Right lobe of liver (tissue), 4 donors: ENCODE measurements around the gene ELAVL4.

Experiments
- POLR2A ChIP-seq: fragments of 450-650 bp; IDR thresholded peaks from one replicate; pipeline ENCODE4 v1.6.1; 2017; ENCODE audit warnings: antibody characterized with exemption, mild to moderate bottlenecking
- TF ChIP-seq, protein P1 (sequence below), 4 donors: fragments of 200-600 bp in 3 of 4; fragments of 450-650 bp in 1 of 4; IDR thresholded peaks; one replicate each; pipeline versions ENCODE4 v1.5.1 to v1.8.0; 2016 to 2022; ENCODE audit warnings: antibody characterized with exemption in 4 of 4, mild to moderate bottlenecking in 2 of 4
- donor health status: DM: no; HTN: no; CAD: no.
- donor health status: DM: no; HTN: no; CAD: no.
- donor health status: DM: no; HTN: yes; CAD: no.

DNA sequence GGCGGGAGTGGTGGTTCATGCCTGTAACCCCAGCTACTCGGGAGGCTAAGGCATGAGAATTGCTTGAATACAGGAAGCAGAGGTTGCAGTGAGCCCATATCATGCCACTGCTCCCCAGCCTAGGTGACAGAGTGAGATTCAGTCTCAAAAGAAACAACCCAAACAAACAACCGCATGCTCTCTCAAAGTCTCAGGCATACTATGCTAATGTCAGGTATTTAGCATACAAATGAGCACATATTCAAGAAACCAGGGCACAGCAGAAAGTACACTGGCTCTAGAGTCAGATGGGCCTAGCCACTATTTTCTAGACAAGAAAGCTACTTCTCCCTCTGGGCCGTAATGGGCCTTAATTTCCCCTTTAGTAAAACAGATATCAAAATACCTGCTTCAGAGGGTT lies 55.0 kb downstream of the ELAVL4 start:
- TF ChIP-seq, protein P1, sequence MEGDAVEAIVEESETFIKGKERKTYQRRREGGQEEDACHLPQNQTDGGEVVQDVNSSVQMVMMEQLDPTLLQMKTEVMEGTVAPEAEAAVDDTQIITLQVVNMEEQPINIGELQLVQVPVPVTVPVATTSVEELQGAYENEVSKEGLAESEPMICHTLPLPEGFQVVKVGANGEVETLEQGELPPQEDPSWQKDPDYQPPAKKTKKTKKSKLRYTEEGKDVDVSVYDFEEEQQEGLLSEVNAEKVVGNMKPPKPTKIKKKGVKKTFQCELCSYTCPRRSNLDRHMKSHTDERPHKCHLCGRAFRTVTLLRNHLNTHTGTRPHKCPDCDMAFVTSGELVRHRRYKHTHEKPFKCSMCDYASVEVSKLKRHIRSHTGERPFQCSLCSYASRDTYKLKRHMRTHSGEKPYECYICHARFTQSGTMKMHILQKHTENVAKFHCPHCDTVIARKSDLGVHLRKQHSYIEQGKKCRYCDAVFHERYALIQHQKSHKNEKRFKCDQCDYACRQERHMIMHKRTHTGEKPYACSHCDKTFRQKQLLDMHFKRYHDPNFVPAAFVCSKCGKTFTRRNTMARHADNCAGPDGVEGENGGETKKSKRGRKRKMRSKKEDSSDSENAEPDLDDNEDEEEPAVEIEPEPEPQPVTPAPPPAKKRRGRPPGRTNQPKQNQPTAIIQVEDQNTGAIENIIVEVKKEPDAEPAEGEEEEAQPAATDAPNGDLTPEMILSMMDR (IDR thresholded peaks at IDR 0.05) = no peak
- TF ChIP-seq POLR2A = no peak
